D721Med (cell line): ENCODE results near the gene MCUB.
"Not testable (repeated sequence)": the region's sequence is repeated elsewhere in the genome, so short reads cannot be mapped to it uniquely, and the experiment has no call there.

Source experiments
- DNase-seq: peaks from one replicate; pipeline ENCODE4 v3.0.0; 2011; ENCODE audit warnings: low spot score; ENCODE audit not compliant: insufficient read length
- FAIRE-seq: peaks from 2 replicates; lab custom pipeline; 2011; peaks lifted over from hg19 to GRCh38; lab: Jason Lieb, UNC
- TF ChIP-seq, protein P1 (sequence below): IDR thresholded peaks from 2 replicates; pipeline ENCODE4 v1.5.1; 2012; ENCODE audit warnings: mild to moderate bottlenecking, control low read depth; ENCODE audit not compliant: insufficient read depth; ENCODE audit errors: missing control alignments

MCUB gene

DNA sequence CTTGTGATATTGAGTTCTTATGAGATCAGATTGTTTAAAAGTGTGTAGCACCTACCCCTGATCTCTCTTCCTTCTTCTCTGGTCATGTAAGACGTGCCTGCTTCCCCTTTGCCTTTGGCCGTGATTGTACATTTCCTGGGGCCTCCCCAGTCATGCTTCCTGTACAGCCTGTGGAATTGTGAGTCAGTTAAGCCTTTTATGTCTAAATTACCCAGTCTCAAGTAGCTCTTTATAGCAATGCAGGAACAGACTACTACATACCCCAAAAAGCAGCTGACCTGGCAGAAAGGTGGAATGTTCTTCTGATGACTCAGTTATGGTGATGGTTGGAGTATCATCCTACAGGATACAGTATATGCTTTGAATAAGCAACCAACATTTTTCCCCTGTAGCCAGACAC lies 11.4 kb upstream of the MCUB start:
- TF ChIP-seq, protein P1, sequence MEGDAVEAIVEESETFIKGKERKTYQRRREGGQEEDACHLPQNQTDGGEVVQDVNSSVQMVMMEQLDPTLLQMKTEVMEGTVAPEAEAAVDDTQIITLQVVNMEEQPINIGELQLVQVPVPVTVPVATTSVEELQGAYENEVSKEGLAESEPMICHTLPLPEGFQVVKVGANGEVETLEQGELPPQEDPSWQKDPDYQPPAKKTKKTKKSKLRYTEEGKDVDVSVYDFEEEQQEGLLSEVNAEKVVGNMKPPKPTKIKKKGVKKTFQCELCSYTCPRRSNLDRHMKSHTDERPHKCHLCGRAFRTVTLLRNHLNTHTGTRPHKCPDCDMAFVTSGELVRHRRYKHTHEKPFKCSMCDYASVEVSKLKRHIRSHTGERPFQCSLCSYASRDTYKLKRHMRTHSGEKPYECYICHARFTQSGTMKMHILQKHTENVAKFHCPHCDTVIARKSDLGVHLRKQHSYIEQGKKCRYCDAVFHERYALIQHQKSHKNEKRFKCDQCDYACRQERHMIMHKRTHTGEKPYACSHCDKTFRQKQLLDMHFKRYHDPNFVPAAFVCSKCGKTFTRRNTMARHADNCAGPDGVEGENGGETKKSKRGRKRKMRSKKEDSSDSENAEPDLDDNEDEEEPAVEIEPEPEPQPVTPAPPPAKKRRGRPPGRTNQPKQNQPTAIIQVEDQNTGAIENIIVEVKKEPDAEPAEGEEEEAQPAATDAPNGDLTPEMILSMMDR: no peak
- no peak for DNase-seq
- peak; percentile 25 for FAIRE-seq

- DNase-seq (no peak), FAIRE-seq (no peak)
- TF ChIP-seq, protein P1: no peak
These were observed 7.8 kb upstream of the MCUB start for GRCh38 chr4:109552237-109552636.

GRCh38 chr4:109553130-109553529 lies 6.9 kb upstream of the MCUB start:
- DNase-seq (no peak), FAIRE-seq (peak; percentile 58)
- TF ChIP-seq, protein P1: no peak

GRCh38 chr4:109554971-109555370 lies 5.1 kb upstream of the MCUB start:
- DNase-seq (no peak), FAIRE-seq (no peak)
- TF ChIP-seq, protein P1: no peak

DNA sequence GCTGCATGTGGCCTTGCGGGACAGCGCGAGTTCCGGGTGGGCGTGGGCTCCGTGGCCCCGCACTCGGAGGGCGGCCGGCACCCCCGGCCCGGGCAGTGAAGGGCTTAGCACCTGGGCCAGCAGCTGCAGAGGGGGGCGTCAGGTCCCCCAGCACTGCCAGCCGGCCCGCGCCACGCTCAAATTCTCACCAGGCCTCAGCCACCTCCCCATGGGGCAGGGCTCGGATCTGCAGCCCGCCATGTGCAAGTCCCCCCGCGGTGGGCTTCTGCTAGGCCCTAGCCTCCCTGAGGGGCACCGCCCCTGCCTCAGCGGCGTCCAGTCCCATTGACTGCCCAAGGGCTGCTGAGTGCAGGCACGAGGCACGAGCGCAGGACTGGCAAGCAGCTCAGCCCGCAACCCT lies 2.6 kb upstream of the MCUB start:
- DNase-seq (no peak), FAIRE-seq (no peak)
- TF ChIP-seq, protein P1: no peak

DNA sequence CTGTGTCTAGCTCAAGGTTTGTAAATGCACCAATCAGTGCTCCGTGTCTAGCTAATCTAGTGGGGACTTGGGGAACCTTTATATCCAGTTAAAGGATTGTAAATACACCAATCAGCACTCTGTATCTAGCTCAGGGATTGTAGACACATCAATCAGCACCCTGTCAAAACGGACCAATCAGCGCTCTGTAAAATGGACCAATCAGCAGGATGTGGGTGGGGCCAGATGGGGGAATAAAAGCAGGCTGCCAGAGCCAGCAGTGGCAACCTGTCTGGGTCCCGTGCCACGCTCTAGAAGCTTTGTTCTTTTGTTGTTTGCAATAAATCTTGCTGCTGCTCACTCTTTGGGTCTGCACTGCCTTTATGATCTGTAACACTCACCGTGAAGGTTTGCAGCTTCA lies 2.0 kb upstream of the MCUB start:
- not testable (repeated sequence) for FAIRE-seq

DNA sequence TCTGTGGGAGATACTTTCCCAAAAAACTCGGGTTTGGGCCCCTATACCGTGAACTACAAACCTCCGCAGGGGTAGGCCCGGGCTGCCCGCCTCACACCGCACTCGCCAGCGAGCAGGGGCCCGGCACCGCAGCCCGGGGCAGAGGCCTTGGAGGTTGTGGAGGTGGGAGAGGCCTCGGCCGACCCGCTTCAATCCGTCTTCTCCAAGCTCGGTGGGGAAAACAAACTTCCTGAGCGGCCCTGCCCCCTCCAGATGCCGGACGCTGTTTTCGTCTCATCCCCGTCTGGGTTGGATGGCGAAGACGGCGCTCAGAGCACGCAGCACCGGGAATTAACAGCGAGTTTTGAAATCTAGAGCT lies 442 bp upstream of the MCUB start:
- no peak for FAIRE-seq
- TF ChIP-seq, protein P1: no peak
- no peak for DNase-seq

More for the DNA sequence above, 2.0 kb upstream of the MCUB start:
- not testable (repeated sequence) for DNase-seq

DNA sequence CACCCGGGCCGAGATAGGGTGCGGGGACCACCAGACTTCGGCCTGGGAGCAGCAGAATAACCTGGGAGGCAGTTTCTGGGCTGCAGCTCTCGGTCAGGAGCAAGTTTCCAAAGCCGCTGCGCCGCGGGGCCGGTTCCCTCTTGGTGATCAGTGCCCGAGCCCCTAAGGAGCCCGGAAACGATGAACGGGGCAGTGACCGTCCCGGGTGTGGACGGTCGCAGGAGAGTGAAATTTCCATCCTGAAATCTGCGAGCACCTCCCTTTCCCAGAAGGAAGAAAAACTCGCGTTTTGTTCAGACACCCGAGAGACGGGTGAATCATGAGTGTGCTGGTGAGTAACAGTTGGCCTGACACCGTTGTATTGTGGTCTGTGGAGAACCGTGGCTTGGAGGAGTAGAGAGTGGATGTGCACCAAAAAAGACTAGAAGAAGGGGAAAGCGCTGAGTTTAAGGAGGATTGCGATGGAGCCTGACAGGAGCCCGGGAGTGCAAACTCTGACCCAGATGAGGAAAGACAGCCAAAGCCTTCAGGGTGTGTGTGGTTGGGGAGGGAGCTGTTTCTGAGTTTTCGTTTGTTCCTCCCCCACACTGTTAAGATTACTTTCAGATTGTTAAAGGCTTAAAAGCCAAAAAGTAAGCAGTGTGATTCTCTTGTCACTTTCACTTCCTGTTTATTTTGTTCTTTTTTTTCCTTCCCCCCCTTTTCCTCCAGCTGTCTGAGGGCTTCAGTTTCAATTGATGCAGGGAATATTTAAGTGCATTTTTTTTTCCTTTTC lies 828 bp downstream of the MCUB start:
- DNase-seq: no peak
- TF ChIP-seq, protein P1: no peak
- FAIRE-seq: no peak
